PFSK-1 (cell line): ENCODE results near the gene PDHB.

Source experiments
- FOXP2 ChIP-seq: optimal IDR thresholded peaks from 2 replicates; pipeline ENCODE3; 2011; ENCODE audit warnings: borderline replicate concordance, control low read depth, inconsistent platforms; ENCODE audit not compliant: insufficient read depth; ENCODE audit errors: extremely low read length, extremely low read depth
- POLR2AphosphoS5 ChIP-seq: IDR thresholded peaks from 2 replicates; pipeline ENCODE4 v1.6.1; 2012; ENCODE audit warnings: low read depth, mild to moderate bottlenecking, control low read depth, low read length, moderate library complexity
- SIN3A ChIP-seq: IDR thresholded peaks from 2 replicates; pipeline ENCODE4 v1.6.1; 2012; ENCODE audit warnings: mild to moderate bottlenecking, low read length, moderate library complexity, borderline replicate concordance; ENCODE audit not compliant: insufficient read depth
- TAF1 ChIP-seq: IDR thresholded peaks from 2 replicates; pipeline ENCODE4 v1.6.1; 2012; ENCODE audit warnings: low read length, control low read depth, borderline replicate concordance; ENCODE audit not compliant: insufficient read depth
- TF ChIP-seq, protein P1 (sequence below), 2 experiments: IDR thresholded peaks; 2 replicates each; pipeline versions ENCODE4 v1.6.1 to v1.8.0; 2011 to 2012; ENCODE audit warnings: low read depth in 2 of 2, low read length in 2 of 2, control low read depth in 1 of 2, inconsistent platforms in 1 of 2, mild to moderate bottlenecking in 1 of 2, moderate library complexity in 1 of 2; ENCODE audit not compliant: insufficient read depth in 1 of 2

The PDHB gene

DNA sequence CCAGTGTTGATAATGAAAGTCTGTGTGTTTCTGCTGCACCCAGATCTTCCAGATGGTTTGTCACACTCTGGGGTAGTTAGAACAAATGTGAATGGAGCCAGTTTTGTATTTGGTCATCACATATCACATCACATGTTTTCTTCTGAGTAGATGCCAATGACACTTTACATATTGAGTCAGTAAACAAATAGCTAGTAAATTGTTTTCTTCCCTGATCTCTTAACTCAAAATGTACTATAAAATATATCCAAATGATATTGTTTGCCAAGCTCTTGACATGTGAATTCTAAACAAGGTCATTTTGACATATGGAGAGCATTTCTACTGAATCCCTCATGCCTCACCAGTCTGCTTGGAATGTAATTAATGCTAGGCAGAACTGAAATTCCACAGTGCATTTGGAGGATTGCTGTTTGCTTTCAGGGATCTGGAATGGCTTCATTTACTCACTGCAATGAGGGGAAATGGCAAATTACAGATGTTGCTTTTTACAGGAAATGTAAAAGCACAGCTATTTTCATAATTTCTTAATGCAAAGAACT lies 45.0 kb downstream of the PDHB start:
- TF ChIP-seq POLR2AphosphoS5 (no peak), SIN3A (no peak), FOXP2 (no peak), TAF1 (no peak)
- TF ChIP-seq, protein P1, sequence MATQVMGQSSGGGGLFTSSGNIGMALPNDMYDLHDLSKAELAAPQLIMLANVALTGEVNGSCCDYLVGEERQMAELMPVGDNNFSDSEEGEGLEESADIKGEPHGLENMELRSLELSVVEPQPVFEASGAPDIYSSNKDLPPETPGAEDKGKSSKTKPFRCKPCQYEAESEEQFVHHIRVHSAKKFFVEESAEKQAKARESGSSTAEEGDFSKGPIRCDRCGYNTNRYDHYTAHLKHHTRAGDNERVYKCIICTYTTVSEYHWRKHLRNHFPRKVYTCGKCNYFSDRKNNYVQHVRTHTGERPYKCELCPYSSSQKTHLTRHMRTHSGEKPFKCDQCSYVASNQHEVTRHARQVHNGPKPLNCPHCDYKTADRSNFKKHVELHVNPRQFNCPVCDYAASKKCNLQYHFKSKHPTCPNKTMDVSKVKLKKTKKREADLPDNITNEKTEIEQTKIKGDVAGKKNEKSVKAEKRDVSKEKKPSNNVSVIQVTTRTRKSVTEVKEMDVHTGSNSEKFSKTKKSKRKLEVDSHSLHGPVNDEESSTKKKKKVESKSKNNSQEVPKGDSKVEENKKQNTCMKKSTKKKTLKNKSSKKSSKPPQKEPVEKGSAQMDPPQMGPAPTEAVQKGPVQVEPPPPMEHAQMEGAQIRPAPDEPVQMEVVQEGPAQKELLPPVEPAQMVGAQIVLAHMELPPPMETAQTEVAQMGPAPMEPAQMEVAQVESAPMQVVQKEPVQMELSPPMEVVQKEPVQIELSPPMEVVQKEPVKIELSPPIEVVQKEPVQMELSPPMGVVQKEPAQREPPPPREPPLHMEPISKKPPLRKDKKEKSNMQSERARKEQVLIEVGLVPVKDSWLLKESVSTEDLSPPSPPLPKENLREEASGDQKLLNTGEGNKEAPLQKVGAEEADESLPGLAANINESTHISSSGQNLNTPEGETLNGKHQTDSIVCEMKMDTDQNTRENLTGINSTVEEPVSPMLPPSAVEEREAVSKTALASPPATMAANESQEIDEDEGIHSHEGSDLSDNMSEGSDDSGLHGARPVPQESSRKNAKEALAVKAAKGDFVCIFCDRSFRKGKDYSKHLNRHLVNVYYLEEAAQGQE (IDR thresholded peaks at IDR 0.05; ENCODE audit: insufficient read depth in 1 of 2, low read depth in 2 of 2, low read length in 2 of 2): no peak

DNA sequence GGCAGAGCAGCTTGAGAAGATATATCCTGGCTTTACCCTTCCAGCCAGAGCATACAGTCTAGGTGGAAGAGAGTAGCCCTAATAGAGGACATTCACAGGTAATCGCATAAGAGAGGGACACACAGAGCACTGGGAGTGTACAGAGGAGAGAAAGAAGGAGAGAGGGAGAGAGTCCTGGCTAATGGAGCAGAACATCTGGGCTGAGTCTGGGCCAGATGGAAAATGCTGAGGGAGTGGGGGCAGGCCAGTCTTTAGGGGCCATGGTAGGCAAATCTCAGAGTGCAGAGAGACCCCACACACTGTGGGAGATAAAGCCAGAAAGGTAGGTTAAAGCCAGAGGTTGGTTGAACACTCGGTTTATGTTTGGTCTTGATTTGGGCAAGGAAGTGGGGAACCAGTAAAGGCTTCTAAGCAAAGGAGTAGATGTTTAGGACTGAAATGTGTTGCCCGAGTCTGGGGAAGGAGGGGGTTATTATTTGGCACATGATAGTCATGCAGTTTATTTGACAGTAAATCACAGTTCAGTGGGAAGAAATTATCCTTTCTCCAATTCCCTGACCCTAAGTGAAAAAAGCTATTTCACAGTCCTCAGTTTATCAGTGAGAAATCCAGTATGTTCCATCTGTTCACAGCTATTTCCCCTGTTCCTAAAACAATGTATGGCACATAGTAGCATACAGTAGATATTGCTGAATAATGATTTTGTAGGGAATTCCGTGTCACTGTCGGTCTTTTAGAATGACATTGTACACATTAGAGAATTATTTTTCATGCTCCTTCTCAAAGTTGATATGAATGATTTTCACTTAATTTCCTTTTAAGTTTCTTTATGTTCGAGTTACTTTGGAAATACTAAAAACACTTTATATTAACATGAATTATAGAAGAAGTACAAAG lies 45.7 kb downstream of the PDHB start:
- TF ChIP-seq SIN3A (no peak), FOXP2 (no peak), TAF1 (no peak), POLR2AphosphoS5 (no peak)
- TF ChIP-seq, protein P1 (IDR thresholded peaks at IDR 0.05; ENCODE audit: insufficient read depth in 1 of 2, low read depth in 2 of 2, low read length in 2 of 2): no peak

DNA sequence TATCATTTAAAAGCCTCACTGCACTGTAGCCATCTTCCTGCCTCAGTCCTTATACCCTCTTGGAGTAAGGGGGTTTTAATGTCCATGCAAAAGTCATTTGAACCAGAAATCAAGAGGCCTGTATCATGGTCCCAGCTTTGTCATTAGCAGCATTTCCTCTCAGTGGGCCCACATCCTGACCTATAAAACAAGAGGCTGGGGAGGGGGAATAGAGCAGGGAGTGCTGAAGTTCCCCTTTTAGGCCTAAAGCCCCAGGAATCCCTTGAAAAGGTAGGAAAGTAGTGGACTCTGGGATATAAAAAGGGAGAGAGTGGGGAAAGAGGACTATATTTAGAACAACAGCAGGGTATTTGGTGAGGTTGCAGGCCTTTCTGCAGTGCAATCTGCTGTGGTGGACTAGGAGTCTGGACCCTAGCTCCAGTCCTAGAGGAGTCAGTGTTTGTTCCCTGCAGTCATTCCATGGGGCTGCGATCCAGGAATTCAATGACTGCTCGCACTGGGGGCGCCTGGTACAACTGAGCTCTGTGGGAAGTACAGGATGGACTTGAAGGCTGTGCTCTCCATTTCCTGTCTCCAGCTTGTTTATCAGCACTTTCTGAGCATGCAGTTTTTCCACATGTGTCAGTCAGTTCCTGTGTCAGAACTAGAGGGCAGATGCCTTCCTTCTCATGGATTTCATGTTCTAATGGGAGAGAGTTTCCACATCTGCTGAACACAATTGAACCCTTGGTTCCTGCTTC lies 46.8 kb downstream of the PDHB start:
- 0 out of 2 replicates have a peak, but pooled peaks have one; percentile 24 for TF ChIP-seq TAF1
- TF ChIP-seq FOXP2: peak; percentile 53
- no peak for TF ChIP-seq POLR2AphosphoS5
- TF ChIP-seq SIN3A: peak; percentile 56; the same call in 1 of the 2 replicates
- TF ChIP-seq, protein P1 (IDR thresholded peaks at IDR 0.05; ENCODE audit: insufficient read depth in 1 of 2, low read depth in 2 of 2, low read length in 2 of 2): 0 out of 4 replicates have a peak, but pooled peaks of 1 of the 2 experiments have one; percentile 37

DNA sequence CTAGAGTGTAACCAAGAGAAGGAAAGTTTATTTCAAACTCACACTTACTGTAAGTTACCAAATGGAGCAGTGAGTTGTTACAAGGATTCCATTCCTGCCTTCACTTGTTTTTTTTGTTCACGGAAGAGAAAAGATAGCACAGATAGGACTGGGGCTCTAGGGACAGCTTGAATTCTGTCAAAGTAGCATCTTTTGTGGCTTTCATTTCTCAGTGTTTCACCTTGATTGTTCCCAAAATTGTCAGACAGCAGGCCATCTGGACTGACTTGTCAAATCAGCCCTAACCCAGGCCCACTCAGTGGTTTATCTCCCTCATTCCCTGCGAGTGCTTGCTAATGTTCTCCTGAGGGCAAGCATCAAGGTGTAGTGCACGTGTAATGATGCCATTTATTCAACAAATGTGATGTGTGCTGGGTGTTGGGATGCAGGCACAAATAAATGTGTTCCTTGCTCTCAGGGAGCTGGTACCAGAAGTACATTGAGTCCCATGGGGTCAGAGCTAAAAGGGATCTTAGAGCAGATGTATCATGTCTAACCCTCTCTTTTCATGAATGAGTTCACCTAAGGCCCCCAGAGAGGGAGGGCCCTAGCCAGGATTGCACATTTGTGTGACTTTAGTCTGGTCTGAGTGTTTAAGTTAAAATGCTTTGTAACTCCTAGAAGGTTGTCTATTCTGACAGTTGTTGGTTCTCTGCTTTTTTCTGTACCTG lies 49.1 kb downstream of the PDHB start:
- TF ChIP-seq, protein P1 (IDR thresholded peaks at IDR 0.05; ENCODE audit: insufficient read depth in 1 of 2, low read depth in 2 of 2, low read length in 2 of 2): no peak
- no peak for TF ChIP-seq SIN3A
- TF ChIP-seq POLR2AphosphoS5: no peak
- TF ChIP-seq FOXP2: no peak
- TF ChIP-seq TAF1: no peak
